Glutamatergic neuron (in vitro differentiated cells): ENCODE measurements around the gene ENPP5. TPM values are rescaled to one million over a fixed set of nuclear protein-coding genes. Genes with fewer than 3 reads are reported as not detected.

ENCODE experiments used
- DNase-seq: peaks from one replicate; pipeline ENCODE4 v3.0.0; 2022
- H3K27ac Mint-ChIP-seq: one replicate; pipeline ENCODE4 v1.8.0; 2020; ENCODE audit warnings: mild to moderate bottlenecking, mixed read lengths, inconsistent platforms; ENCODE audit not compliant: unreplicated experiment
- H3K27me3 Mint-ChIP-seq: one replicate; pipeline ENCODE4 v1.8.0; 2020; ENCODE audit warnings: mild to moderate bottlenecking, moderate library complexity, mixed read lengths, inconsistent platforms; ENCODE audit not compliant: unreplicated experiment
- H3K36me3 Mint-ChIP-seq: one replicate; pipeline ENCODE4 v1.8.0; 2020; ENCODE audit warnings: mild to moderate bottlenecking, mixed read lengths, inconsistent platforms; ENCODE audit not compliant: unreplicated experiment
- H3K4me1 Mint-ChIP-seq: one replicate; pipeline ENCODE4 v1.8.0; 2020; ENCODE audit warnings: mild to moderate bottlenecking, low read depth, mixed read lengths, inconsistent platforms; ENCODE audit not compliant: unreplicated experiment
- H3K4me3 Mint-ChIP-seq: one replicate; pipeline ENCODE4 v1.8.0; 2020; ENCODE audit warnings: mild to moderate bottlenecking, mixed read lengths, inconsistent platforms; ENCODE audit not compliant: unreplicated experiment
- H3K9me3 Mint-ChIP-seq: one replicate; pipeline ENCODE4 v1.8.0; 2020; ENCODE audit warnings: mild to moderate bottlenecking, moderate library complexity, mixed read lengths, inconsistent platforms; ENCODE audit not compliant: unreplicated experiment
- total RNA-seq: library from RNA; stranded (reverse); fragmentation: NEBNext Ultra II Directional; extraction: Animal tissue kit (Norgen Biotek cat#: 25700); gene quantifications from one replicate; pipeline ENCODE4 v1.2.1, GENCODE V29; 2021; ENCODE audit not compliant: unreplicated experiment
- TF ChIP-seq, protein P1 (sequence below): fragments of 200-600 bp; sonication (generic); IDR thresholded peaks from one replicate; pipeline ENCODE4 v1.5.0; 2021; ENCODE audit not compliant: partially characterized antibody, unreplicated experiment

Gene ENPP5
- total RNA-seq, 1 donor from 2014 or later = 1.2 TPM

DNA sequence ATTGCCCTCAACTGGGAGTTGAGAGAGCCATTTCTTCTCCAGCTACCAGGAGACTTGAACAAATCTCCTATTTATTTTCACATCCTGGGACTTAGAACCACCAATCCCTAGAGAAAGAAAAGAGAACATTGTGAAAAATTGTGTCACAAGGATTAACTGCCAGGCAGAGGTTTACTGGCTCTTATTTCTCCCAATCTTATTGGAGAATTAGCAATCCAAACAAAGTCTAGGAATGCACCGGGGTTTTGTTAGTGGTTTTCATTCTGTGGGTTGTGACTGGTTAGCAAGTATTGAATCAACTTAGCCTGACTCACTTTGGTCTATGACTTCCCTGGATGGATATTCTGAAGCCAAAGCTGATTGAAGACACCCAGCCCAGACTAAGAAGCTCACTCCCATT, 21.2 kb upstream of the ENPP5 start:
- TF ChIP-seq, protein P1, sequence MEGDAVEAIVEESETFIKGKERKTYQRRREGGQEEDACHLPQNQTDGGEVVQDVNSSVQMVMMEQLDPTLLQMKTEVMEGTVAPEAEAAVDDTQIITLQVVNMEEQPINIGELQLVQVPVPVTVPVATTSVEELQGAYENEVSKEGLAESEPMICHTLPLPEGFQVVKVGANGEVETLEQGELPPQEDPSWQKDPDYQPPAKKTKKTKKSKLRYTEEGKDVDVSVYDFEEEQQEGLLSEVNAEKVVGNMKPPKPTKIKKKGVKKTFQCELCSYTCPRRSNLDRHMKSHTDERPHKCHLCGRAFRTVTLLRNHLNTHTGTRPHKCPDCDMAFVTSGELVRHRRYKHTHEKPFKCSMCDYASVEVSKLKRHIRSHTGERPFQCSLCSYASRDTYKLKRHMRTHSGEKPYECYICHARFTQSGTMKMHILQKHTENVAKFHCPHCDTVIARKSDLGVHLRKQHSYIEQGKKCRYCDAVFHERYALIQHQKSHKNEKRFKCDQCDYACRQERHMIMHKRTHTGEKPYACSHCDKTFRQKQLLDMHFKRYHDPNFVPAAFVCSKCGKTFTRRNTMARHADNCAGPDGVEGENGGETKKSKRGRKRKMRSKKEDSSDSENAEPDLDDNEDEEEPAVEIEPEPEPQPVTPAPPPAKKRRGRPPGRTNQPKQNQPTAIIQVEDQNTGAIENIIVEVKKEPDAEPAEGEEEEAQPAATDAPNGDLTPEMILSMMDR = no peak
- Mint-ChIP-seq H3K4me1 (peaks cover 4% of the 10 kb centered on the region), H3K4me3 (no peak overlapping the region), H3K9me3 (no peaks in the 10 kb centered on the region), H3K27ac (no peak overlapping the region), H3K27me3 (no peaks in the 10 kb centered on the region), H3K36me3 (no peaks in the 10 kb centered on the region)
- no peak for DNase-seq

DNA sequence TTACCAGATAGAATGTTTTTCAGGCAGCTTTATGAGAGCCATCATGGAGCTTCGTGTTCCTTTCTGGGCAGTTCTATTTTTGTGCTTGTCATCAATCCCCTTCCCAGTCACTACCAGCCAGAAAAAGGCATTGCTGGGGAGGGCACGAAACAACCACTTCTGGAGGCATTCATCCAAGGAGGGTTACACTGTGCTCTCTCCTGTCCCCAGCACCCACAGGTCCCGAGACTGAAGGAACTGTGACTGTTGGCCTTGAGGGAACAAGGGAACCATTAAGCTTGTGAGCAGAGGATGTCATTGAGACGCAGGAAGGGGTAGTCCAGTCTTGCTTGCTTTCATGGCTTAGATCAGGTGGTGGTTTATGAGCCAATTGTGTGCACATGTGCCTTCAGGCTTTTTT, 20.1 kb upstream of the ENPP5 start:
- Mint-ChIP-seq H3K36me3 (no peaks in the 10 kb centered on the region), H3K9me3 (no peaks in the 10 kb centered on the region), H3K27me3 (no peaks in the 10 kb centered on the region), H3K4me1 (peaks cover 4% of the 10 kb centered on the region), H3K27ac (no peak overlapping the region), H3K4me3 (no peak overlapping the region)
- TF ChIP-seq, protein P1 = no peak
- no peak for DNase-seq

DNA sequence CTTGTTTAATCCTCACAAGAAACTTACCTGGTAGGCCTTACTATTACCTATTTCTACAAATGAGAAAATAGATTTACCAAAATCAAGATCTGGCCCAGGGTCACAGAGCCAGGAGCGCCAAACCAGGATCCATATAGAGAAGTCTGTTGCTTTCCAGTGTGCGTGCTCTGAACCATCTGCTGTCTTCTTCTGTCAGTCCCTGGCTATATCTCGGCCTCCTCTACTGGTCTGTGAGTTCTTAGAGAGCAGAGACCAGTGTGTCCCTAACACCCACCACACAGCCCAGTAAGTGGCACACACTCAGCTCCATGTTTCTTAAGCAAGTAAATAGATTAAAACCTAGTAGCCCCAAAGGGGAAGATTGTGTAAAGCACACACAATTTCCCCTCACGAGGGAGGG, 18.9 kb upstream of the ENPP5 start:
- H3K36me3 Mint-ChIP-seq = no peaks in the 10 kb centered on the region
- no peaks in the 10 kb centered on the region for H3K9me3 Mint-ChIP-seq
- DNase-seq = no peak
- no peaks in the 10 kb centered on the region for H3K27me3 Mint-ChIP-seq
- no peak overlapping the region for H3K27ac Mint-ChIP-seq
- peaks cover 4% of the 10 kb centered on the region for H3K4me1 Mint-ChIP-seq
- TF ChIP-seq, protein P1 = no peak
- no peak overlapping the region for H3K4me3 Mint-ChIP-seq

DNA sequence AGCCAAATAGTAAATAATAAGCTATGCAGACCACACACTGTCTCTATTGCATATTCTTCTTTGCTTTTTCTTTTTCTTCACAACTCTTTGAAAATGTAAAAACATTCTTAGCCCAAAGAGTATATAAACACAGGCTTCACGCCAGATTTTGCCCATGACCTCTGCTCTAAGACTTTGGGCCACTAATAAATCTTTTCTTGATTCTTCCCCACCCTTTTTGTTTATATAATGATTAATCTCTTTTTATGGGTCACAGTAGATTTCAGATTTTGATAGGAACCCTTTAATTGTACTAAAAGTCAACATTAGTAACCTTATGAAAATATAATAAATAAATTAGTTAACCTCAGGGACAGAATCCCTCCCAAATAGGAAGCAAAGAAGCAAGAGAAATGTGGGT, 15.8 kb upstream of the ENPP5 start:
- Mint-ChIP-seq H3K4me3 (no peak overlapping the region), H3K9me3 (no peaks in the 10 kb centered on the region), H3K4me1 (peaks cover 4% of the 10 kb centered on the region), H3K27ac (no peak overlapping the region), H3K27me3 (no peaks in the 10 kb centered on the region), H3K36me3 (no peaks in the 10 kb centered on the region)
- DNase-seq = no peak
- TF ChIP-seq, protein P1 = no peak

DNA sequence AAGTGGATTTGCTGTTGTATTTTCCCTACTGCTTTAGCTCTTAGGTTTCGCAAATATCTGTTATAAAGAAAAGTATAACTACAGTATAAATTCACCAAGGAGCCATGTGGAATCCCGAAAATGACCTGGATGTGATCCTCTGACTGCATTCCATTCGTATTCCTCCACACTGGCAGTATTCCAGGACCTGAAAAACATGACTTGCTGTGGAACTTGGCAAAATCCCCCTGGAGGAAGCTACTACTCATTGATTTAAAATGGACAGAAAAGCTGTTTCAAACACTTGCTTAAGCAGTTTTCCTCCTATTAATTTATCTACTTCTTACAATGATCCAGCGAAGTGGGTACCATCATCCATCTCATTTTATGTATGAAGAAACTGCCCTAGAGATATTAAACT, 13.3 kb upstream of the ENPP5 start:
- Mint-ChIP-seq H3K27ac (no peak overlapping the region), H3K36me3 (no peaks in the 10 kb centered on the region), H3K4me1 (no peaks in the 10 kb centered on the region), H3K27me3 (no peaks in the 10 kb centered on the region), H3K4me3 (no peak overlapping the region), H3K9me3 (no peaks in the 10 kb centered on the region)
- no peak for DNase-seq
- TF ChIP-seq, protein P1 = no peak
